GM10847 (cell line): ENCODE data around the gene TNIP1.

Source experiments
- POLR2A ChIP-seq: IDR thresholded peaks from 2 replicates; pipeline ENCODE4 v1.6.1; 2011; ENCODE audit not compliant: insufficient read length; ENCODE audit errors: extremely low read depth

Gene TNIP1

DNA sequence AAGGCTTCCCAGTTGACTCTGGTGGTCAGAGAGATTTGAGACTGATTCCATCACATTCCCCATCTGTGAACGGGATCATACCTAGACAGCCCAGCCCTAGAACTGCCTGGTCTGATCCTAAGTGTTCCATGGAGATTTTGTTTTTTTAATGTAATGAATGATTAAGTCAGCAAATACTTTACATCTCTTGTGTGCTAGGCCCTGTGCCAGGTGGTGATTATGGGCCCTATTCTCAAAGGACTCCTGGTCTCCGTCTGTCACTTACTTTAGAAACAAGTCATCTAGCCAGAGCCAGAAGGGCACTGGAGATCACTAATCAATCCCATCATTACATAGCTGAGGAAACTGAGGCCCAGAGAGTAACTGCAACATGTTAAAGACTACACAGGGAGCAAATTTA is 61.5 kb downstream of the TNIP1 start:
- TF ChIP-seq POLR2A: no peak

DNA sequence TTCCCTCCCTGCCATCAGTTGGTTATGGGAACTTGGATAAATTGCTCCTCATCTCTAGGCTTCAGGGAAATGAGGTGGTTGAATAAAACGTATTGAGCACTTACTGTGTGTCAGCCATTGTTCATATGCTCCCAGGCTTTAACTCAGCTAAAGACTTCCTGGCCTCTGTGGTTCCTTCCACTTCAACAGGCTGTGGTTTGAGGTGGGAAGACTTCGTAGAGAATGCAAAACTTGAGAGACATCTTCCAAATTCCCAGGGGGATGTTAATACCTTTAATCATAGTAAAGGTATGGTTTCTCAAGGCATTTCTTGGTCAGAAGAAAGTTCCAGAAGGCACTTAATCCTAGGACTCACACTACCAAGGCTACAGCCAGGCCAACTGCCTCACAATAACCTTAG is 62.0 kb downstream of the TNIP1 start:
- no peak for TF ChIP-seq POLR2A

DNA sequence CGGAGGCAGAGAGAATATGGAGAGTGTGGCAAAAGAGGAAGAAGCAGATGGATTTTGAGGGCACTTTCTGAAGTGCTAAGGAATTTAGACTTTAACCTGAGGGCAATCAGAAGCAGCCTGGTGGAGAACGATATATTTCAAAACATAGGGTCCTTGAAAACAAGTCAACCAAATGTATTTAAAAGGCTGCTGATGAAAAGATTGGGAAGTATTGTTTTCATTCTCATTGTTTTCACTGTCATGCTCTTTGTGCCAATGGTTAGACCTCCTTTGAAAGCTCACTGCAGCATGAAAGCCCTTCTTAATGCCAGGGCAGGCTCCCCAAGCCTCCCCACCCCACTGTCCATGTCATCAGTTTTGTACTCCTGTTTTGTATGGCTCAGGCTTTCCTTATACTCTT is 62.9 kb downstream of the TNIP1 start:
- no peak for TF ChIP-seq POLR2A

DNA sequence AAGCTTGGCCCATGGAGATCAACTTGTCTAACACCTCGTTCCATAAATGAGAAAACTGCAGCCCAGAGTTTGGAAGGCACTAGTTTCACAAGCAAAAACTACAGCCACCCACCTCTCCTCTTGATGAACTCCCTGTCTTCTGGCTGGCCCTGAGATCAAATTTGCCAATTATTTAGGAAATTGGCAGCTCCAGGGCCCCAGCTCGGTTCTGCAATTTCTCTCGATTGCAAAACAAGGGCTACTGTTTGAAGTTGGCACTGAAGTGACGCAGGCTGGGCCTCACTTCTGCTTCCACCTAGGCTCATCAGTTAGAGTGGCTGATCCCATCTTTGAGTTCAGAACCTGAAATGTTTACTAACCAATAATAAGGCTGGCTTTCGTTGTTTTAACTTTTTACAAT is 64.1 kb downstream of the TNIP1 start:
- no peak for TF ChIP-seq POLR2A

DNA sequence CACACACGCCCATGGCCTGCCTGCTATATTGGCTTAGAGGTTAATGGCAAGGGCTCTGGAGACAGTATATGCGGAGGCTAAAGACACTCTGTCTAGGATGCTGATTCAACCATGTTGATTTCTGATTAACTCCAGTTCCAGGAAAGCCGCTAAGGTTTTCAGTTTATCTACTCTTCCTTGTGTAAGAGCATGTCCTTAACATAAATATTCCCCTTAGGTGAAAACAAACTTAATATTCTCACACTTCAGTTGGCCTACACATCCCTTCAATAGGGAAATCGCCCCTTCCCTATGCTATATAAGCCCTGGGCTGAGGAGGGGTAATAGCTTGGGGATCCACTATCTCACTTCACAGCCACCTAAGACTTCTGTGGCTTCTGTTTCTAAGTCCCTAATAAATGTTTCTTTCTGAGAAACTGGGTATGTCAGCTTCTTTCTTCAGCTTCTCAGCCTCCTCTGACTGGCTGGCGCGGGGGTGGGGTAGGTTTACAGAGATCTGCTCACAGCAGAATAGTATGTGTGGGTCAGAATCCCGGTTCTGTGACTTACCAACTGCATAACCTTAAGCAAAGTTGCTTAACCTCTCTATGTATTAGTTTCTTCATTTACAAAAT is 64.8 kb downstream of the TNIP1 start:
- TF ChIP-seq POLR2A: no peak

DNA sequence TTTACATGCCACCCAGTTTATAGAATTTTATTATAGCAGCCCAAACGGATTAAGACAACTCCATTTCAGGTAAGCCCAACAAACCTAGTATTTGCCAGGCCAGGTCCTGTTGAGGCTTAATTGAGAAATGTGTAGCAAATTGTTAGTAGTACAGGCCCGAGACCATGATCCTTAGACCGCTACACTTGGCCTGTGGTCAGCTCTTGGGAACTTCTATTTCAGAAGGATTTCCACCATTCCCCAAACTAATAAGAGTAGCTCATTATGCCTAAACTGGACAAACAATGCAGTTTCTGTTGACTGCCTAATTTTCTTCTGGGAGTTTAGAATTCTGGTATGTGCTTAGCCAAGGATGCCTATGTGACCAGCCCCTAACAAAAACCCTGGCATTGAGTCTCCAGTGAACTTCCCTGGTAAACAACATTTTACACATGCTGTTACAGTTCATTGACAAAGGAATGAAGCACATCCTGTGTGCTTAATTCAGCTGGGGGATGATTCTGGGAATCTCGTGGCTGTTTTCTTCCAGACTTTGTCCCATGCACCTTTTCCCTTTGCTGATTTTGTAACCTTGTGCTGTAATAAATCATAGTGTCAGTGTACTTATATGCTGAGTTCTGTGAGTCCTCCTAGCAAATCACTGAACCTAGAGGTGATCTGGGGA is 66.0 kb downstream of the TNIP1 start:
- TF ChIP-seq POLR2A: no peak

DNA sequence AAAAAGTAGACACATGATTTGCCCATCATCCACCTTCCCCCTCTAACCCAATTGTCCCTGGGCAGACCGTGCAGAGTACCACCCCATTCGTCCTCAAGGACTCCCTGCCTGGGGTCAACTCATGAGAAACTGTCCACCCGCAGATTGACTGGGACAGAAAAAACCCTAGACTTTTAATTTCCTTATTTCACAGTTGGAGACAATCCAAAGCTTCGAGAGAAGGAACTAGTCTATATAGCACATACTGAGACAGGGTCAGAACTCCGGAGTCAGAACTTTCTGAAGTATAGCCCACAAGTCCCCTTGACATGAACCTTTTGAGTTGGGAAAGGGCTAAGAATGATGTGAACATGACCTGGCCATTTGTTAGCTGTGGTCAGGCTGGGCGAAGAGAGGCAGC is 68.0 kb downstream of the TNIP1 start:
- TF ChIP-seq POLR2A: no peak

DNA sequence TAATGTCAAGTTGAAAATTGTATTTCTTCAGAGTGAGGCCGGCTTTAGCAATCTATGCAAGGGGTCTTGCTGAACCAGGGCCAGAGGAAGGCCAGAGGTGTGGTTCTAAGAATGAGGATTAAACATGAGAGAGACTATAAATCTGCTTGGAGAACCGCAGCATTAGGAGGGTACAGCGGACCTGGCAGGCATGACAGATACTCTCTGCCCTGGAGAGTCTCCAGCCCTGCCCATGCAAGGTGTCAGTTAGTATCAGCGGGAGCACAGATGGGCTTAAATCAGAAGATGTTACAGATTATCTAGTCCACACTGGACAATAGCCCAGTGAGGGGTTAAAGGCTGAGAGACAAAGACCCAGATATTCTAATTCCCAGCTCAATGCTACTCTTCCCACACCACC is 71.9 kb downstream of the TNIP1 start:
- no peak for TF ChIP-seq POLR2A

DNA sequence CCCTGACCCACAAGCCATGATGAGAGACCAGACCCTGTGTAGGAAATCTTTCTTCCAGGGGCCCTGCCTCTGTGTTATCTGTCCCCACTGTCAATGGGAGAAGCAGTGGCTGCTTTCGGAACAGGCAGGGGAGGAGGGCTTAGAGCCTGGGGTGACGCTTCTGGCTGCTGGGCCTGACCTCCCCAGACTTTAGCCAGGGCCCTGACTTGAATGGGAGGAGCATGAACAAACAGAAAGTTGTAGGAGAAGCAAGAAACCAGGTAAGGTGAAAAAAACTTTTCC is 72.7 kb downstream of the TNIP1 start:
- TF ChIP-seq POLR2A: no peak

DNA sequence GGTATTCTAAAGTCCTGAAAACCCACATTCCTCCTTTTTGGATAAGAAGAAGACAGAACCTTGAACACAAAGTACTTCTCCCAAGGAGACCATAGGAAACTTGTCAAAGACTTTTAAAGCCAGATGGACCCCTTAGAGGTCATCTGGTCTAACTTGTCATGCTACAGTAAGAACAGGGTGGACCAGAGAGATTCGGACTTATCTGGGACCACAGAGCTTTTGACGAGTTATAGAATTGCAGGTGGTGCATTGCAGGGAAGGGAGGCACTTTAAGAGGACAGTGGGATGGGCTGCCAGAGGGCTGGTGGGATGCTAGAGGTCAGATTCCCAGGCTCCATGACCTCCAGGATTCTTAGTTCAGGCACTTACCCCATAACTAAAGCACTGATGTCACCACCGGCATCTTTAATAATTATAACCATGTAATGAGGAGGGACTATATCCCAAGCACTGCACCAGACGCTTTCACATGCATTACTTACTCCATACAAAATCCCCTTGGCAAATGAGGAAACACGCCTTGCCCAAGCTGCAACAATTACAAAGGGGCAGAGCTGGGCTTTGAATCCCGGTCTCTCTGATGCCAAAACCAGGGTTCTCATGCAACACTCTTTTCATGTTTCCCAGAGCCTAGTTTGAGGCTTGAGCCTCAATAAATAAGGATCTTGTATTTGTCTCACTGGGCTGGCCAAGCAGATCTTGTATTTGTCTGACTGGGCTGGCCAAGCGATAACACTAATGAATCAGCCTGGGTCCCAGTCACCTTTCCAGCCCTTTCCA is 73.2 kb downstream of the TNIP1 start:
- no peak for TF ChIP-seq POLR2A

DNA sequence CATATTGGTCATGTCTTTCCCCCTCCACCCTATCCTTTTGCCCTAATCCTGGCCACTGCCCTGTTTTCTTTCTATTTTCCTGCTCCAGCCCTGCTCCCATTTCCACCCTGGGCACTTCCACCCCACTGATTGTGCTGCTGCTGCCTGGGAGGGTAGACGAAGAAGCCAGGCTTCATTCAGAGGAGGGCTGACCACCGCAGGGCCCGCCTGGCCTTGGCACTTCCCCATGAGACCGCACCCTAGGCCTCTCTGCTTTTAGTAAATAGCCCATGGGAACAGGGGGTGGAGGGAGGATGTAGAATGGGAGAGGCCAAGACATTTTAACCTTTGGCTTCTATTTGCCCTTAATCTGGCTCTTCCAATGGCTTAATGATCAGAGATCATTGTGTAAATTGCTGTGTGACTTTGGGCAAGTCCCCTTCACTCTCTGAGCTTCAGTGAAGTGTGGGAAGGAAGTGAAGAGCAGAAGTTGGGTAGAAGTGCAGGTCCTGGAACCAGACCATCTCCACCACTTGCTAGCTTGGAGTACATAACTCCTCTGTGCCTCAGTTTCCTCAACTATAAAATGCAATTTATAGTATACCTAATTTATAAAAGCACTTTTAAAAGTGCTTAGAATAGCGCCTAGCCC is 74.0 kb downstream of the TNIP1 start:
- no peak for TF ChIP-seq POLR2A

DNA sequence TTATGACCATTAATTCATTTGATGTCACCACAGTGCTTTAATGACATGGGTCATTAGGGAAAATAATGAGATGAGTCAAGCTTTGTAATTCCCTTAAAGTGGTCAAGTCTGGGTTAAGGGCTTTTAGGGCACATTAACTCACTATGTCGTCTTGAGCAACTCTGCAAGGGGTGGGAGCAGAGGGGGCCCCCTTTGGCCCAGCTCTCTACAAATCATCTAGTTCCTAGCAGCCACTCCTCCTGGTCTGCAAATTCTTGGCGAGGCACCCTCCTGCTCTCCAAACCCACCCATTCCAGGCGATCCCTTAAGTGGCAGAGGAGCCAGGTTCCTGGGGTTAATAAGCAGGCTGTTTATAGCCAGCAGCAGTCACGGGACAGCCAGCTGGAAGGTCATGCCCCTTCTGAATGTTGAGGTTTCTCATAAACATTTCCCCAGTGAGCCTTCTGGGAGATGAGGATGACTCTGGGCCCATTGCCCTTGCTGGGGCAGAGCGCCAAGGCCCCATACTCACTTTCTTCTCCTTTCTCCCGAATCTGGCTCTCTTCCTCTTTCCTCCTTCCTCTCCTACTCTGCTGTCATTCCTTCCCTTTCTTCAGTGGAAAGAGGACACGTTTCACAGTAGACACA is 74.8 kb downstream of the TNIP1 start:
- TF ChIP-seq POLR2A: no peak

DNA sequence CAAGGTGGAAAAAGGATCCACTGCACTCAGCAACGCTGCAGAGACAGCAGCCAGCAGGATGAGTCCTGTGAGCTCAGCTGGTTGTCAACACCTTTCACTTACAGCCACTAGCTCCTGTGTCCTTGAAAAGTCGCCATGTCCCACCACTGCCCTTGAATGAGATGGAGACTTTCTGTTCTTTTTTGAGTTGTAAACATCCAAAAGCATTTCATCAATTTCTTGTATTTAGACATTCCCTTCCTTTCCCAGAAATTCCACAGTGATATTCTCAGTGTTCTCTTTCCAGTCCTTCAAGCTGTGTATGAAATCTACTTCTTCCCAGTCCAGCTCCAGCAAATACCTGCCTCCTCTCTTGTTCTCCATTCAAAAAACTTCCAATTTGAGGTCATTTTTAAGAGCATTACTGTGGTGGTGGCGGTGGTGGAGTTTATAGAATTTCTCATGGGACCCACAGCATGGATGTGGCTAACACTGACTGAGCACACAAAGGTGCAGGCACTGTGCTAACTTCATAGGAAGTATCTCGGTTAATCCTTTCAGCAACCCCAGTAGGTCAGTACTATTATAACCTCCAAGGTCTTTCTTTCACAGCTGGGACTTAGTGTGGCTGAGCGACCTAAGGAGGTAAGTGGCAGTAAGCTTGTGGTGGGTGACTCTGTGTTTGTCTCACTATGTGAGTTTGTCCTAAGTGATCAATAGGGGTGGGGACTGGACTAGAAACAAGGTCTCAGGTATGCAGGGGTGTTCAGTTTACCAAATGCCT is 75.5 kb downstream of the TNIP1 start:
- no peak for TF ChIP-seq POLR2A

DNA sequence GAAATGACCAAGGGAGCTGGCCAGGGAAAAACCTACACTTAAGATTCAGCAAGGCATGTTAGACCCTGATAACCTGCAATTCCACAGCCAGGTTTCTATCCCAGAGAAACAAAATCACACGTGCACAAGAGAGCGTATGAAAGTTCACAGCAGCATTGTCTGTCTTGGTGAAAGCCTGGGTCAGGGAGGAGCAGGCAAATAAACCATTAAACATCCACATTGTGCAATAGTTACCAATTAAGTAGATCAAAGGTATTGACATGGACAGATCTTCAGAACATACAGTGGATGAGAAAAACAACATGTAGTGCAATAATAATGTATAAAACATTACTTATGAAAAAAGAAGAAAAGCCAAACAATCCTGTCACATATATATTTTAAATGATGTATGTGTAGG is 76.3 kb downstream of the TNIP1 start:
- no peak for TF ChIP-seq POLR2A

DNA sequence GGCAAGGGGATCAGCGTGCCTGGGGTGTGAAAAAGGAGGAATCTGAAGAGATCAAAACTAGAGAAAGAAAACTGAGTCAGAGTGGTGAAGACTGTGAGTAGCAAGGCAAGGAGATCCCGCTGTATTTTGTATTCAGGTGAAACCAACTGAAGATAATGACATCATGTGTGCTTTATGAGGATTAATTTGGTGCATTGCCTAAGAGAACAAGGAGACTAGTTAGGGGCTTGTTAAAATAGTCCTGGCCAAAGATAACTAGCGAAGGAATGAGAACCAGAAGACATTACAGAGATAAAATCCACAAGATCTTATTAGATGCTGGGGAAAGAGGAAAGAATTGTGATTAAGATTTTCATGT is 77.4 kb downstream of the TNIP1 start:
- TF ChIP-seq POLR2A: no peak
